COLO668 (cell line): ENCODE measurements around the gene CPNE4.

ENCODE experiments used
- DNase-seq: peaks from one replicate; lab custom pipeline; 2025; ENCODE audit not compliant: unreplicated experiment; lab: John Stamatoyannopoulos, UW

CPNE4 gene

GRCh38 chr3:131708241-131708640, 326.6 kb downstream of the CPNE4 start:
- no peak for DNase-seq

GRCh38 chr3:131705558-131706051, 329.2 kb downstream of the CPNE4 start:
- DNase-seq, result no peak

- no peak for DNase-seq
Observed at GRCh38 chr3:131705099-131705498, 329.7 kb downstream of the CPNE4 start.

GRCh38 chr3:131704098-131704497, 330.7 kb downstream of the CPNE4 start:
- DNase-seq, result no peak

GRCh38 chr3:131702146-131702545, 332.7 kb downstream of the CPNE4 start:
- no peak for DNase-seq

GRCh38 chr3:131701153-131701770, 333.6 kb downstream of the CPNE4 start:
- DNase-seq, result no peak

- DNase-seq, result no peak
Observed at GRCh38 chr3:131699001-131699400, 335.8 kb downstream of the CPNE4 start.

- DNase-seq, result no peak
Observed at GRCh38 chr3:131694376-131694775, 340.4 kb downstream of the CPNE4 start.

GRCh38 chr3:131692356-131692755, 342.5 kb downstream of the CPNE4 start:
- DNase-seq, result no peak

GRCh38 chr3:131690800-131691199, 344.0 kb downstream of the CPNE4 start:
- DNase-seq, result no peak

- no peak for DNase-seq
Observed at GRCh38 chr3:131688370-131688769, 346.4 kb downstream of the CPNE4 start.

GRCh38 chr3:131669600-131669999, 365.2 kb downstream of the CPNE4 start:
- DNase-seq, result no peak

GRCh38 chr3:131658771-131659170, 376.0 kb downstream of the CPNE4 start:
- no peak for DNase-seq

GRCh38 chr3:131658115-131658514, 376.7 kb downstream of the CPNE4 start:
- no peak for DNase-seq

GRCh38 chr3:131655070-131655690, 379.6 kb downstream of the CPNE4 start:
- no peak for DNase-seq

- no peak for DNase-seq
Observed at GRCh38 chr3:131645638-131646037, 389.2 kb downstream of the CPNE4 start.

GRCh38 chr3:131636266-131636775, 398.5 kb downstream of the CPNE4 start:
- peak; percentile 69 for DNase-seq

- no peak for DNase-seq
Observed at GRCh38 chr3:131630807-131631206, 404.0 kb downstream of the CPNE4 start.

- no peak for DNase-seq
Observed at GRCh38 chr3:131630097-131630496, 404.7 kb downstream of the CPNE4 start.

GRCh38 chr3:131623431-131623830, 411.4 kb downstream of the CPNE4 start:
- no peak for DNase-seq

- no peak for DNase-seq
Observed at GRCh38 chr3:131622726-131623125, 412.1 kb downstream of the CPNE4 start.

GRCh38 chr3:131620977-131621376, 413.8 kb downstream of the CPNE4 start:
- DNase-seq, result no peak

- DNase-seq, result no peak
Observed at GRCh38 chr3:131619821-131620220, 415.0 kb downstream of the CPNE4 start.
